GF-D8 (cell line): ENCODE measurements around the gene MAGI2.

ENCODE experiments used
- DNase-seq: peaks from one replicate; lab custom pipeline; 2025; lab: John Stamatoyannopoulos, UW

Gene MAGI2

GRCh38 chr7:78222001-78222751, 1231.3 kb downstream of the MAGI2 start:
- DNase-seq = no peak

DNA sequence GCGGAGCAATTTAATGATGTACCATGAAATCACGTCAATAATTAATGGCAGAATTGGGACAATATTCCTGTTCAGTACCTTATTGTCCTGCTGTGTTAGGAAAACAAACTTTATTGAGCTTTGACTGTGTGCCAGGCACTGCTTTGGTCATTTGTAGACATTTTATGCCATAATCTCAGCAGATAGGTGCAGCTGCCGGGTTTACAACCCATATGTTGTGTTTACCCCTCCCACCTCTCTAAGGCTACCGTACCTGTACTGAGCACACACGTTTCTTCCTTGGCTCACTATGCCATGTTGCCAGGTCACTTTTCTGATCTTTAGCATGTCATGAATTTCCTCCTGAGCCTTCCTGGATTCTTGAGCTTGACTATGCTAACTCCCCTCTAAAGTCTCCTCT, 1232.7 kb downstream of the MAGI2 start:
- DNase-seq = no peak

- DNase-seq = no peak
These were observed 1234.6 kb downstream of the MAGI2 start for GRCh38 chr7:78218876-78219275.

DNA sequence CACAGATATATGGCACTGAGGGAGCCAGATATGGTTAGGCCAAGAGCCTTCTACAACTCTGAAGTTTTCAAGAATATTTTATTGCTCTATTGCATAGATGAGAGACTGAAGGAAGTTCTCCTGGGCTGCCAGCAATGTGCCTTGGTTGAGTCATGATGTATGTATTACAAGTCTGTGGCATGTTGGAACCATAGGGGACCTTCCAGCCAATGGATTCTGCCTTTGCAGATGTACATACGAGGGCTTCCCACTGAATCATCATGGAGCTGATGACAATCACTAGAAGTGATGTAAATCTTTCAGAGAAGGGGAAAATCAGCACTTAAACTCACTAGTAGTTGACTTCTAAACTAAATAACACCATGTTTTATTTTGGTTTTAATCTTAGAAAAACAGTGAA, 1235.4 kb downstream of the MAGI2 start:
- DNase-seq = no peak

- no peak for DNase-seq
These were observed 1238.3 kb downstream of the MAGI2 start for GRCh38 chr7:78215199-78215598.

DNA sequence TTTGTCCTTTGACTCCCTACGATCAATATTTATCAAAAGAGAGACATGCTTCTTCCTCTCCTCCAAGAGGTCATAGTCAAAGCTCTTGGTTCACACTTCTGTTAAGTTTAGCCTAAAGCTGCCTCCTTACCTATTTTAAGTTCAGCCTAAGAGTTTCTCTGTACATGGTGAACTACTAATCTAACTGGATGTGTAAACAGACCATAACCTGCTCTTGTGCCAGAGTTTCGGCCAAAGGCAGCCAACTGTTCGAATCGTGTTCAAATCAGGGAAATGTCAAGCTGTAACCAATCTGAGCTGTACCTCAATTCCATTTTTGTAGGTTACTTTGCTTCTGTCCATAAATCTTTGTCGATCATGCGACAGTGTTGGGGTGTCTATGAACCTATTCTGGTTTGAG, 1240.1 kb downstream of the MAGI2 start:
- DNase-seq = no peak

- DNase-seq = no peak
These were observed 1240.9 kb downstream of the MAGI2 start for GRCh38 chr7:78212476-78213060.

GRCh38 chr7:78207269-78207668, 1246.2 kb downstream of the MAGI2 start:
- DNase-seq = no peak

GRCh38 chr7:78206769-78207168, 1246.7 kb downstream of the MAGI2 start:
- DNase-seq = no peak

DNA sequence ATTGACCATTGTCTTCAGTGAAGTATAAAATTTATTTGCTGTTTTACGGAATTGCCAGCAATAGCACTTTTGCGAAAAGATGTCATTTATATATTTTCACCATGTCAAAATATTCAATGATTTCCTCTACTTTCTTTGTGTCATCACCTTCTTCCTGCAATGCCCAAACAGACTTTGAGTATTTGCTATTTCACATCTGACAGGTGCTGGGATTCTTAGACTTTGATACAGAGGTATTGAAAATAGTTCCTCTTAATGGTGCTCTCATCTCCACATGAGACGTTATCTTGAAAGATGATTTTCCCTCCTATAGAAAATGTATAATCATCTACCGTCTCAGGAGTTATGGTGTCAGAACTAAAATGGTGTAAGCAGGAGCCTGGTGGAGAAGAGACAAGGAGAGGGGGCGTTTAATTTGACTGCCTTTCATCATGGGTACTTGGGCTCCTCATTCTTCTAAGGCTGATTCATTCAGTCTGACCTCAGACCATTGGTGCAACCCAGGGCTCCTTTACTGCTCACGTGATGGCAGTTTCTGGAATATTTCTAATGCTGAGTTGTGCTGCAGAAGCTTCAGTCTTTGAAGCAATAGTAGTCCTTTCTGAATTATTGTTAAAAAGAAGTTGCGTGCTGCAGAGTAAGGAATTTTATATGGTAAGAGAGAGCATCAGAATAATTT, 1250.3 kb downstream of the MAGI2 start:
- DNase-seq = no peak

DNA sequence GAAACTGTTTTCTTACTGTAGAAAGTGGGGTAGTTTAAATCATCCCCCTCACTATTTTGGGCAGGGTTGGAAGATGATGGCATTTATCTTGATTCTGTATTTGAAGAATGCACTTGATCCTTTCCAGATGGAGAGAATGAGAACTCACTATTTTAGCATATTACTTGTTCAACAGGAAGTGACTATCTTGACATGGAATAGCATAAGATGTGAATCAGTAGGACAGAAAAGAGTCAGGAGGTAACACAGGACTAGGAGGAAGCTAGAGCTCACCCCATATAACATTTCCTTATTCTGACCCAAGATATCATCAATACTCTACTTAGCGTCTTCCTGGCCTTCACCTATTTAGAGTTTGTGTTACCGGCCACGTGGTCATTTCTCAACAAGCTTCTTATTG, 1254.7 kb downstream of the MAGI2 start:
- DNase-seq = no peak

GRCh38 chr7:78197447-78197846, 1256.0 kb downstream of the MAGI2 start:
- DNase-seq = no peak

GRCh38 chr7:78195281-78195680, 1258.2 kb downstream of the MAGI2 start:
- no peak for DNase-seq

GRCh38 chr7:78194611-78195010, 1258.9 kb downstream of the MAGI2 start:
- no peak for DNase-seq

- DNase-seq = no peak
These were observed 1261.9 kb downstream of the MAGI2 start for GRCh38 chr7:78191475-78192079.

DNA sequence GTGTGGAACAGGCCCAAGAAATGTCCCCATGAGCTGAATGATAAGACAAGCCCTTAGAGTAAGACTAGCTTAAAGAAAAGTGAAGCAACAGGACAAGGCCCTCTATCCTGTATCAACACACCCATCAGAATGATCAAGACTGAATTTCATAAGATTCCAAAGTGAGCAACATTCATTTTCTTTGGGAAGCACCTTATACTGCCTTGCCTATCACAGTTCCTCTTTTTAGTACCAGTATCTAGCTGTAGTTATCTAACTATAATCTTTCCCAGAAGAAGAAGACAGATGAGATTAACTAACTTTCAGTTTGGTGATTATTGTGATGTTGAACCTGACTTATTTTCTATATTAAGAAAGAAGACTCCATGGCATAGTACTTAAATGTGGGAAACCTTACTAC, 1263.7 kb downstream of the MAGI2 start:
- DNase-seq = no peak

DNA sequence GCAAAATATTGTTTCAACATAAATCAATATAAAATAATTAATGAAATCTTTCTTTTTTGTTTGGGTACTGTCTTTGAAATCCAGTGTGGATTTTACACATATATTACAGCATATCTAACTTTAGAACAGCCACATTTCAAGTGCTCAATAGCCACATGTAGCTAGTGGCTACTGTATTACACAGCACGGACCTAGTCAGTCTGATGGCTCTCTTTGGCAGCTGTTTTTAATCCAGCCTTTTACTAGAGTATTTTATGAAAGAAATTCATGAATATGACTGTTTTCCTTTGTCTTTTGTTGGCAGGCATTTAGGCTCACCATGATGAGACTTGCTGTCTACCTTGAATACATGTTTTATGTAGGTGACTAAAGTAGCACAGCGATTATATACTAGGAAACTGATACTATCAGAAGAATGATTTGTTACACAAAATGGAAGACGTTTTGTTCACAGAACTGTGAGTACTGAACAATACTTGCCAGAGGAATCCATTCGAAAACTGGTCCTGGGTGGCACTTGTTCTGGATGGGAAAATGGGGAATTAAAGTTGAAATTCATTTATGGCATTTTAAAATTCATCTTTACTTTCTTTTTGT, 1268.2 kb downstream of the MAGI2 start:
- no peak for DNase-seq

DNA sequence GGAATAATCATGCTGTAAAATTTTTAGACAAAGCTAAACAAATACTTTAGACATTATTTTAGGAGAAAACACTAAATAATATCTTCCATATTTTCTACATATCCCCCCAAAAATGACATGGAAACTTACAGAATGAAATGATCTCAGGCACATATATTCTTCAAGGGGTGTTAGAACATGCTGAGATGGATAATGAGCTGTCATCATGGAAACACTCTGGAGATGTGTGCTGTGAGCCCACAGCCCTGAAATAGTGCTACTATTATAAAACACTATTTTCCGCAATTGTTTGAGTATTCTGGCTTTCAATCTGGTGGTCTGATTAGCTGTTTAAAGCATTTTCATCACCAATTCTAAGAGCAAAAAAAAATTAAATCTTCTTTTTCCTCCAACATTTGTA, 1269.2 kb downstream of the MAGI2 start:
- no peak for DNase-seq

GRCh38 chr7:78179827-78180477, 1273.5 kb downstream of the MAGI2 start:
- no peak for DNase-seq

- DNase-seq = no peak
These were observed 1274.3 kb downstream of the MAGI2 start for GRCh38 chr7:78179211-78179610.

- no peak for DNase-seq
These were observed 1275.1 kb downstream of the MAGI2 start for GRCh38 chr7:78178319-78178718.

DNA sequence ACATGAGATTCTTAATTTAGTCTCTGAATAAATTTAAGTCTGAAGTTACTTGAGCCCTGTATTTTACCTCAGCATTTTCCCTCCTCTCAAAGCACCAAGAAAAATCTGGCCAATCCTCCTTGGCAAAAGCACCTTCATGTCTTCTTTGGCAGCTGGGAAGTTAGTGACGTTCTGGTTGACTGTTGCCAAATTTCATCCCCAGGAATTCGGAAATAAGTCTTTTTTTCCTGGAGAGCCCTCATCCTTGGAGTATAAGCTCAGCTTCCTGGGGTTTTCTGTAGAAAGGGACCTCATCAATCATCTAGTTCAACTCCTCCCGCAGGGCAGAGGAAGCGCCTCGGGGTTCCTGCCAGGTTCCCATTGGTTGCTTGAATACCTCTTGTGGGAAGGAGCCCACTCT, 1277.3 kb downstream of the MAGI2 start:
- DNase-seq = no peak
